SK-N-SH treated with all-trans-retinoic acid at 6 μM for 48 hours (cell line): Measurements from ENCODE around the gene C3.

ENCODE experiments used
- ATAC-seq: fragments of 200-7000 bp; cut with Tn5 transposase; 3 replicates; pipeline ENCODE4 v1.9.1; 2020; ENCODE audit warnings: mild to moderate bottlenecking, moderate library complexity
- BACH2 ChIP-seq: fragments of 250-450 bp; sonication (Bioruptor Pico); IDR thresholded peaks from 2 replicates; pipeline ENCODE4 v1.9.0; 2021; ENCODE audit warnings: mild to moderate bottlenecking, borderline replicate concordance
- ESRRG ChIP-seq: fragments of 250-450 bp; sonication (Bioruptor Pico); IDR thresholded peaks from 2 replicates; pipeline ENCODE4 v1.6.1; 2021; ENCODE audit warnings: mild to moderate bottlenecking
- GLIS3 ChIP-seq: fragments of 250-450 bp; sonication (Bioruptor Pico); IDR thresholded peaks from 2 replicates; pipeline ENCODE4 v1.5.0; 2020; ENCODE audit warnings: mild to moderate bottlenecking, moderate library complexity
- ISL1 ChIP-seq: fragments of 250-450 bp; sonication (Bioruptor Pico); IDR thresholded peaks from 2 replicates; pipeline ENCODE4 v2.1.2; 2022; ENCODE audit warnings: mild to moderate bottlenecking, moderate library complexity
- OSR1 ChIP-seq: fragments of 250-450 bp; sonication (Bioruptor Pico); IDR thresholded peaks from 2 replicates; pipeline ENCODE4 v1.8.0; 2022; ENCODE audit warnings: moderate library complexity, mild to moderate bottlenecking, inconsistent platforms
- RARB ChIP-seq: fragments of 250-450 bp; sonication (Bioruptor Pico); IDR thresholded peaks from 2 replicates; pipeline ENCODE4 v1.8.0; 2021; ENCODE audit warnings: mild to moderate bottlenecking, moderate library complexity
- TCF4 ChIP-seq: fragments of 250-450 bp; sonication (Bioruptor Pico); IDR thresholded peaks from 2 replicates; pipeline ENCODE4 v1.8.0; 2021; ENCODE audit warnings: mild to moderate bottlenecking, moderate library complexity, borderline replicate concordance
- TOX ChIP-seq: fragments of 250-450 bp; sonication (Bioruptor Pico); IDR thresholded peaks from 2 replicates; pipeline ENCODE4 v1.8.0; 2021; ENCODE audit warnings: mild to moderate bottlenecking, moderate library complexity, borderline replicate concordance
- ZC3H10 ChIP-seq: fragments of 250-450 bp; sonication (Bioruptor Pico); IDR thresholded peaks from 2 replicates; pipeline ENCODE4 v1.5.1; 2021; ENCODE audit warnings: mild to moderate bottlenecking, moderate library complexity
- ZFP3 ChIP-seq: fragments of 250-450 bp; sonication (Bioruptor Pico); IDR thresholded peaks from 2 replicates; pipeline ENCODE4 v1.5.0; 2020; ENCODE audit warnings: mild to moderate bottlenecking, moderate library complexity
- ZFP30 ChIP-seq: fragments of 450-650 bp; formaldehyde crosslinking; IDR thresholded peaks from 2 replicates; pipeline ENCODE4 v1.5.0; 2022; ENCODE audit warnings: mild to moderate bottlenecking, moderate library complexity
- ZNF565 ChIP-seq: fragments of 450-650 bp; formaldehyde crosslinking; conservative IDR thresholded peaks from 2 replicates; pipeline ENCODE4 v1.5.0; 2020; ENCODE audit warnings: low read depth, mild to moderate bottlenecking, moderate library complexity
- ZNF70 ChIP-seq: fragments of 450-650 bp; formaldehyde crosslinking; IDR thresholded peaks from 2 replicates; pipeline ENCODE4 v1.5.0; 2020; ENCODE audit warnings: mild to moderate bottlenecking, moderate library complexity
- ZNF8 ChIP-seq: fragments of 450-650 bp; formaldehyde crosslinking; IDR thresholded peaks from 2 replicates; pipeline ENCODE4 v1.5.0; 2020; ENCODE audit warnings: mild to moderate bottlenecking, moderate library complexity
- TF ChIP-seq, protein P1 (sequence below): fragments of 250-450 bp; sonication (Bioruptor Pico); IDR thresholded peaks from 2 replicates; pipeline ENCODE4 v1.5.0; 2020; ENCODE audit warnings: mild to moderate bottlenecking, moderate library complexity
- TF ChIP-seq, protein P2 (sequence below): fragments of 250-450 bp; sonication (Bioruptor Pico); IDR thresholded peaks from 2 replicates; pipeline ENCODE4 v1.8.0; 2020; ENCODE audit warnings: mild to moderate bottlenecking, moderate library complexity, borderline replicate concordance
- TF ChIP-seq, protein P3 (sequence below): fragments of 250-450 bp; sonication (Bioruptor Pico); IDR thresholded peaks from 2 replicates; pipeline ENCODE4 v1.5.1; 2021; ENCODE audit warnings: mild to moderate bottlenecking, moderate library complexity
- TF ChIP-seq, protein P4 (sequence below): fragments of 250-450 bp; sonication (Bioruptor Pico); IDR thresholded peaks from 2 replicates; pipeline ENCODE4 v1.5.1; 2020; ENCODE audit warnings: low read depth, mild to moderate bottlenecking, moderate library complexity

Gene C3

DNA sequence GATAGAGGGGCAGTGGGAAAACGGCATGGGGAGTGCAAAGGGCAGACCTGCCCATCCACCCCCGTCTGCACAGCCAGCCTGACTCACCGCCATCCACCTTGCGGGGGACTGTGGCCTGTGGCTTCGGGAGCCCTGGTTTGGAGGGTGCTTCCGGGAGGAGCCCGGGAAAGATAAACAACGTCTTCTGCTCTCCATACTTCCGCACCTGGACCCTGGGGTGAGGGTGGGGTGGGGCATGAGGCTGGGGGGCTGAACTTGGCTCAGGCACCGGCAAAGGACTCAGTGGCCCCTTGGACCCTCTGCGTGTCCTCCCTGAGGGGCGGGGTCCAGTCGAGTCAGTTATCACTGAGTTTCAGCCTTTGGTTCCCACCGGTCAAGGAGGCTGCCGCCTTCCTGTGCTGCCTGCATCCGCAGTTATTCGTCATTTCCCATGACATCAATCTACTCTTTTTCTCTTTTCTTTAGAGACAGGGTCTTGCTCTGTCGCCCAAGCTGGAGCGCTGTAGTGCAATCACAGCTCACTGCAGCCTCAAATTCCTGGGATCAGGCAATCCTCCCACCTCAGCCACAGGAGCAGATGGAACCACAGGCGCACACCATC is 13.7 kb upstream of the C3 start (continued):
- no peak for TF ChIP-seq ZNF70 (CRISPR knock-in tag)
- TF ChIP-seq, all 23 proteins: peak for 0

DNA sequence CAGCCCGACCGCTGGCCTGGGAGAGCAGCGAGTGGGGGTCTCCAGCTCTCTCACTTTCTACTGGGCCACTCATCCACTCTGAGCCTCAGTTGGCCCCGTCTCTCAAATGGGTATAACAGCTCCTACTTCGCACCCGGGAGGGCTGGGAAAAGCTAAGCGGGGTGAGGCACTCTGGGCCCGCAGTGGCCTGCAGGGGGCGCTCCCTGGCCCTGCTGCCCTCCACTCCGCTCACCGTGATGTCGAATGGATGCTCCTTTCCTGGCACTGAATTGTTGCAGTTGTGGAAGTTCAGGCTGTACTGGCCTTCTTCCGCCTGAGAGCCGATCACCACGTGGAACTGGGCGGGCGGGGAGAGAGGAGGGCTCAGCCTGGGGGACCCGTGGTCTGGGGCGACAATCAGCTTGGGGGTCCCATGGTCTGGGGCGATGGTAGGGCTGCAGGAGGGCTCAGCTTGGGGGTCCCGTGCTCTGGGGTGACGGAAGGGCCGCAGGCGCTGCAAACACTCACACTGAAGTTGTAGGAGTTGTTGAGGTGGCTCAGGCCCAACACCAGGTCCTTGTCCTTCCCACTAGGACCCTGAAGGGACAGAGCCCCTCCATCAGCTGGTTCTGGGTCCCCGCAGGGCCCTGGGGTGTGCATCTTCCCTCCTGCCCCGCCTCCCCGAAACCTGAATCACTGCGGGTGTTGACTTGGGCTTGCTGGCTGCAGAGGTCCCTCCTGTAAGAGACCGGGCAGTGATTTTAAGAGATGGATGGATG is 13.1 kb upstream of the C3 start:
- TF ChIP-seq GLIS3, result no peak
- TF ChIP-seq ISL1 (CRISPR knock-in tag), result no peak
- TF ChIP-seq ZNF70 (CRISPR knock-in tag), result no peak
- no peak for TF ChIP-seq BACH2
- no peak for TF ChIP-seq TCF4 (CRISPR knock-in tag)
- no peak for TF ChIP-seq ESRRG (CRISPR knock-in tag)
- TF ChIP-seq, protein P1, sequence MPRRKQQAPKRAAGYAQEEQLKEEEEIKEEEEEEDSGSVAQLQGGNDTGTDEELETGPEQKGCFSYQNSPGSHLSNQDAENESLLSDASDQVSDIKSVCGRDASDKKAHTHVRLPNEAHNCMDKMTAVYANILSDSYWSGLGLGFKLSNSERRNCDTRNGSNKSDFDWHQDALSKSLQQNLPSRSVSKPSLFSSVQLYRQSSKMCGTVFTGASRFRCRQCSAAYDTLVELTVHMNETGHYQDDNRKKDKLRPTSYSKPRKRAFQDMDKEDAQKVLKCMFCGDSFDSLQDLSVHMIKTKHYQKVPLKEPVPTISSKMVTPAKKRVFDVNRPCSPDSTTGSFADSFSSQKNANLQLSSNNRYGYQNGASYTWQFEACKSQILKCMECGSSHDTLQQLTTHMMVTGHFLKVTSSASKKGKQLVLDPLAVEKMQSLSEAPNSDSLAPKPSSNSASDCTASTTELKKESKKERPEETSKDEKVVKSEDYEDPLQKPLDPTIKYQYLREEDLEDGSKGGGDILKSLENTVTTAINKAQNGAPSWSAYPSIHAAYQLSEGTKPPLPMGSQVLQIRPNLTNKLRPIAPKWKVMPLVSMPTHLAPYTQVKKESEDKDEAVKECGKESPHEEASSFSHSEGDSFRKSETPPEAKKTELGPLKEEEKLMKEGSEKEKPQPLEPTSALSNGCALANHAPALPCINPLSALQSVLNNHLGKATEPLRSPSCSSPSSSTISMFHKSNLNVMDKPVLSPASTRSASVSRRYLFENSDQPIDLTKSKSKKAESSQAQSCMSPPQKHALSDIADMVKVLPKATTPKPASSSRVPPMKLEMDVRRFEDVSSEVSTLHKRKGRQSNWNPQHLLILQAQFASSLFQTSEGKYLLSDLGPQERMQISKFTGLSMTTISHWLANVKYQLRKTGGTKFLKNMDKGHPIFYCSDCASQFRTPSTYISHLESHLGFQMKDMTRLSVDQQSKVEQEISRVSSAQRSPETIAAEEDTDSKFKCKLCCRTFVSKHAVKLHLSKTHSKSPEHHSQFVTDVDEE, result no peak
- TF ChIP-seq ZNF8 (CRISPR knock-in tag), result no peak
- no peak for TF ChIP-seq RARB
- TF ChIP-seq, protein P2, sequence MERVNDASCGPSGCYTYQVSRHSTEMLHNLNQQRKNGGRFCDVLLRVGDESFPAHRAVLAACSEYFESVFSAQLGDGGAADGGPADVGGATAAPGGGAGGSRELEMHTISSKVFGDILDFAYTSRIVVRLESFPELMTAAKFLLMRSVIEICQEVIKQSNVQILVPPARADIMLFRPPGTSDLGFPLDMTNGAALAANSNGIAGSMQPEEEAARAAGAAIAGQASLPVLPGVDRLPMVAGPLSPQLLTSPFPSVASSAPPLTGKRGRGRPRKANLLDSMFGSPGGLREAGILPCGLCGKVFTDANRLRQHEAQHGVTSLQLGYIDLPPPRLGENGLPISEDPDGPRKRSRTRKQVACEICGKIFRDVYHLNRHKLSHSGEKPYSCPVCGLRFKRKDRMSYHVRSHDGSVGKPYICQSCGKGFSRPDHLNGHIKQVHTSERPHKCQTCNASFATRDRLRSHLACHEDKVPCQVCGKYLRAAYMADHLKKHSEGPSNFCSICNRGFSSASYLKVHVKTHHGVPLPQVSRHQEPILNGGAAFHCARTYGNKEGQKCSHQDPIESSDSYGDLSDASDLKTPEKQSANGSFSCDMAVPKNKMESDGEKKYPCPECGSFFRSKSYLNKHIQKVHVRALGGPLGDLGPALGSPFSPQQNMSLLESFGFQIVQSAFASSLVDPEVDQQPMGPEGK (CRISPR knock-in tag), result no peak
- no peak for TF ChIP-seq ZC3H10 (CRISPR knock-in tag)
- TF ChIP-seq TOX (CRISPR knock-in tag), result no peak
- no peak for TF ChIP-seq ZNF565 (CRISPR knock-in tag)
- TF ChIP-seq, protein P3, sequence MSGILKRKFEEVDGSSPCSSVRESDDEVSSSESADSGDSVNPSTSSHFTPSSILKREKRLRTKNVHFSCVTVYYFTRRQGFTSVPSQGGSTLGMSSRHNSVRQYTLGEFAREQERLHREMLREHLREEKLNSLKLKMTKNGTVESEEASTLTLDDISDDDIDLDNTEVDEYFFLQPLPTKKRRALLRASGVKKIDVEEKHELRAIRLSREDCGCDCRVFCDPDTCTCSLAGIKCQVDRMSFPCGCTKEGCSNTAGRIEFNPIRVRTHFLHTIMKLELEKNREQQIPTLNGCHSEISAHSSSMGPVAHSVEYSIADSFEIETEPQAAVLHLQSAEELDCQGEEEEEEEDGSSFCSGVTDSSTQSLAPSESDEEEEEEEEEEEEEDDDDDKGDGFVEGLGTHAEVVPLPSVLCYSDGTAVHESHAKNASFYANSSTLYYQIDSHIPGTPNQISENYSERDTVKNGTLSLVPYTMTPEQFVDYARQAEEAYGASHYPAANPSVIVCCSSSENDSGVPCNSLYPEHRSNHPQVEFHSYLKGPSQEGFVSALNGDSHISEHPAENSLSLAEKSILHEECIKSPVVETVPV (CRISPR knock-in tag), result no peak
- TF ChIP-seq, protein P4, sequence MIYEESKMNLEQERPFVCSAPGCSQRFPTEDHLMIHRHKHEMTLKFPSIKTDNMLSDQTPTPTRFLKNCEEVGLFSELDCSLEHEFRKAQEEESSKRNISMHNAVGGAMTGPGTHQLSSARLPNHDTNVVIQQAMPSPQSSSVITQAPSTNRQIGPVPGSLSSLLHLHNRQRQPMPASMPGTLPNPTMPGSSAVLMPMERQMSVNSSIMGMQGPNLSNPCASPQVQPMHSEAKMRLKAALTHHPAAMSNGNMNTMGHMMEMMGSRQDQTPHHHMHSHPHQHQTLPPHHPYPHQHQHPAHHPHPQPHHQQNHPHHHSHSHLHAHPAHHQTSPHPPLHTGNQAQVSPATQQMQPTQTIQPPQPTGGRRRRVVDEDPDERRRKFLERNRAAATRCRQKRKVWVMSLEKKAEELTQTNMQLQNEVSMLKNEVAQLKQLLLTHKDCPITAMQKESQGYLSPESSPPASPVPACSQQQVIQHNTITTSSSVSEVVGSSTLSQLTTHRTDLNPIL (CRISPR knock-in tag), result no peak
- TF ChIP-seq, all 23 proteins: peak for 0
- ATAC-seq, result no peak

DNA sequence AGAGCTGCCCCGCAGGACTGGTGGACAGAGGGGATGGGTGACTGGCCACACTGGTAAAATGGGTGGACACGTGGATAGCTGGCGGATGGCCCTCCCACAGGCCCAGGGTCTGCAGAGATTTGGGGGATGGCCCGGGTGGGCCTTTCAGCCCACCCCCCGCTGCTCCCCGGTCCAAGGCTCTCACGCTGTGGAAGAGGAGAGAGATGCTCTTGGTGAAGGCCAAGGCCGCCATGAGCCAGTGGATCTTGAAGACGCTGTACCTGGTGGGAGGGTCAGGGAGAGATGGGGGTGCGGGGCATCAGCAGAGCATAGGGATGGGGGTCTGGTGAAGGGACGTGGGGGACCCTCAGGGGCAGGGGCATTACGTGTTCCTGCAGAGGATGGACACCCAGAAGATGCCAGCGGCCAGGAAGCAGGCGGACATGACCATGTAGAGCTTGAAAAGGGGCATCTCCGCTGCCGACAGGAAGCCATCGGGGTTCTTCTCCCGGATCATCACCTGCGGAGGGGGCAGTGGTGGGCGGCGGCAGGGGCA is 12.4 kb upstream of the C3 start:
- ATAC-seq, result no peak
- TF ChIP-seq OSR1 (CRISPR knock-in tag) (no peak), TOX (CRISPR knock-in tag) (no peak), ZNF70 (CRISPR knock-in tag) (no peak), ZFP3 (no peak), ZFP30 (CRISPR knock-in tag) (no peak)
- TF ChIP-seq, protein P4 (CRISPR knock-in tag), result no peak
- TF ChIP-seq, protein P2 (CRISPR knock-in tag), result no peak
